BE2C (cell line): ENCODE data around the gene PRF1.
A peak's percentile ranks its signal among the peaks of the same experiment; 100 is the strongest.

Experiments
- DNase-seq: peaks from one replicate; pipeline ENCODE4 v3.0.0-alpha.2; 2020
- H3K27me3 ChIP-seq: fragments of 250-450 bp; sonication (Bioruptor Pico); 2 replicates; pipeline ENCODE4 v1.5.1; 2020; ENCODE audit warnings: mild to moderate bottlenecking
- H3K36me3 ChIP-seq: fragments of 250-450 bp; sonication (Bioruptor Pico); 2 replicates; pipeline ENCODE4 v1.5.1; 2020; ENCODE audit warnings: mild to moderate bottlenecking
- H3K4me1 ChIP-seq: fragments of 250-450 bp; sonication (Bioruptor Pico); 2 replicates; pipeline ENCODE4 v1.5.1; 2020
- H3K4me3 ChIP-seq: 2 replicates; pipeline ENCODE4 v1.5.1; 2011; ENCODE audit warnings: low read depth, low read length
- H3K9me3 ChIP-seq: fragments of 250-450 bp; sonication (Bioruptor Pico); 2 replicates; pipeline ENCODE4 v1.5.1; 2020
- CTCF ChIP-seq: IDR thresholded peaks from 2 replicates; pipeline ENCODE4 v1.5.1; 2012; ENCODE audit warnings: mild to moderate bottlenecking, low read depth, low read length

Gene PRF1

GRCh38 chr10:70599791-70600190 lies 2.8 kb downstream of the PRF1 start:
- Histone ChIP-seq H3K4me3 (no peak overlapping the region), H3K36me3 (no peaks in the 10 kb centered on the region), H3K27me3 (no peaks in the 10 kb centered on the region), H3K9me3 (no peaks in the 10 kb centered on the region), H3K4me1 (peaks cover 3% of the 10 kb centered on the region)
- no peak for TF ChIP-seq CTCF
- DNase-seq, result no peak

DNA sequence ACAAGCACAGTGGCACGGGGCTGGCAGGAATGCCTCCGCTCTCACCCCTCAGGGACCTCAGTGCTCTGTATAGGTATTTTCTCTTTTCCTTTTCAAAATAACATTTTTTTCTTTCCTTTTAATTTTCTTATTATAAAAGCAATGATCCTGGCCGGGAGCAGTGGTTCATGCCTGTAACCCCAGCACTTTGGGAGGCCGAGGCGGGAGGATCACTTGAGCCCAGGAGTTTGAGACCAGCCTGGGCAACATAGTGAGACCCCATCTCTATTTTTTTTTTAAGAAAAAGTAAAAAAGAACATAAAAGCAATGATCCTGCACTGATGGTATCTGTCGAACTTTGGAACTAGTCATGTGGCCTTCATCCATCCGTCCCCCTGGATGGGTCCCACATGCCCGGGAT lies 3.2 kb downstream of the PRF1 start:
- Histone ChIP-seq H3K9me3 (no peaks in the 10 kb centered on the region), H3K4me1 (peaks cover 3% of the 10 kb centered on the region), H3K27me3 (no peaks in the 10 kb centered on the region), H3K4me3 (no peak overlapping the region), H3K36me3 (no peaks in the 10 kb centered on the region)
- DNase-seq, result no peak
- TF ChIP-seq CTCF, result no peak

GRCh38 chr10:70598857-70599295 lies 3.7 kb downstream of the PRF1 start:
- DNase-seq, result no peak
- TF ChIP-seq CTCF, result no peak
- Histone ChIP-seq H3K4me1 (peaks cover 3% of the 10 kb centered on the region), H3K4me3 (no peak overlapping the region), H3K27me3 (no peaks in the 10 kb centered on the region), H3K36me3 (no peaks in the 10 kb centered on the region), H3K9me3 (no peaks in the 10 kb centered on the region)

- H3K27me3 ChIP-seq, result no peaks in the 10 kb centered on the region
- no peak for TF ChIP-seq CTCF
- no peak for DNase-seq
- H3K36me3 ChIP-seq, result no peaks in the 10 kb centered on the region
- peaks cover 3% of the 10 kb centered on the region for H3K4me1 ChIP-seq
- no peaks in the 10 kb centered on the region for H3K9me3 ChIP-seq
- no peak overlapping the region for H3K4me3 ChIP-seq
Observed at GRCh38 chr10:70597856-70598815, 4.4 kb downstream of the PRF1 start.

GRCh38 chr10:70596860-70597809 lies 5.4 kb downstream of the PRF1 start:
- no peaks in the 10 kb centered on the region for H3K27me3 ChIP-seq
- DNase-seq, result peak; percentile 65
- TF ChIP-seq CTCF, result no peak

More at GRCh38 chr10:70596860-70597809, 5.4 kb downstream of the PRF1 start:
- Histone ChIP-seq H3K4me3 (no peak overlapping the region), H3K9me3 (no peaks in the 10 kb centered on the region), H3K4me1 (peaks cover 3% of the 10 kb centered on the region), H3K36me3 (no peaks in the 10 kb centered on the region)
